CD14-positive monocyte (primary cell): ENCODE data around the gene LRRC4C. TPM values are rescaled to one million over a fixed set of nuclear protein-coding genes. Genes with fewer than 3 reads are reported as not detected.

Experiments
- DNase-seq, 3 donors: peaks; one replicate each; pipeline ENCODE4 v3.0.0-alpha.2; 2011 to 2022
- H2AFZ ChIP-seq: 2 replicates; pipeline ENCODE4 v1.6.0; 2012; ENCODE audit warnings: mild to moderate bottlenecking, low read depth, low read length, inconsistent platforms; ENCODE audit not compliant: insufficient read depth, poor library complexity, severe bottlenecking
- H3K27ac ChIP-seq, 2 donors: 1 replicate in 1 of 2; 2 replicates in 1 of 2; pipeline ENCODE4 v1.5.1; 2012 to 2013; ENCODE audit warnings: low read length in 2 of 2, control low read depth in 1 of 2, inconsistent platforms in 1 of 2, low read depth in 1 of 2, mild to moderate bottlenecking in 1 of 2
- H3K27me3 ChIP-seq, 2 donors: one replicate each; pipeline versions ENCODE4 v1.6.0 to v1.6.1; 2011 to 2013; ENCODE audit warnings: low read length in 2 of 2; ENCODE audit not compliant: control insufficient read depth in 2 of 2, insufficient read depth in 2 of 2
- H3K36me3 ChIP-seq, 2 donors: replicated peaks in 1 of 2; 1 replicate in 1 of 2; 2 replicates in 1 of 2; pipeline versions ENCODE4 v1.5.1 to v1.6.1; 2012 to 2013; ENCODE audit warnings: low read length in 2 of 2, control low read depth in 1 of 2, inconsistent platforms in 1 of 2, mild to moderate bottlenecking in 1 of 2; ENCODE audit not compliant: insufficient read depth in 2 of 2, control insufficient read depth in 1 of 2
- H3K4me1 ChIP-seq, 2 donors: 1 replicate in 1 of 2; 2 replicates in 1 of 2; pipeline versions ENCODE4 v1.5.1 to v1.6.1; 2012 to 2013; ENCODE audit warnings: low read length in 2 of 2, control low read depth in 1 of 2, inconsistent platforms in 1 of 2, mild to moderate bottlenecking in 1 of 2, moderate library complexity in 1 of 2; ENCODE audit not compliant: insufficient read depth in 2 of 2, control insufficient read depth in 1 of 2
- H3K4me2 ChIP-seq: replicated peaks from 2 replicates; pipeline ENCODE3; 2012; ENCODE audit warnings: low read length, moderate library complexity, mild to moderate bottlenecking; ENCODE audit not compliant: poor library complexity, severe bottlenecking; ENCODE audit errors: extremely low read depth
- H3K4me3 ChIP-seq, 3 experiments: fragments of 200-600 bp in 1 of 3; sonication (generic) in 1 of 3; replicated peaks in 1 of 3; 1 replicate in 2 of 3; 2 replicates in 1 of 3; pipeline ENCODE4 v1.5.1; 2011 to 2013; ENCODE audit warnings: low read length in 3 of 3, mild to moderate bottlenecking in 3 of 3, control low read depth in 2 of 3, low read depth in 2 of 3, inconsistent platforms in 1 of 3, moderate library complexity in 1 of 3
- H3K79me2 ChIP-seq: 2 replicates; pipeline ENCODE4 v1.6.0; 2012; ENCODE audit warnings: mild to moderate bottlenecking, control low read depth, inconsistent platforms, low read length, moderate library complexity; ENCODE audit not compliant: insufficient read depth
- H3K9ac ChIP-seq: 2 replicates; pipeline ENCODE4 v1.6.0; 2017; ENCODE audit warnings: low read length, mild to moderate bottlenecking; ENCODE audit not compliant: insufficient read depth, poor library complexity, severe bottlenecking
- H3K9me3 ChIP-seq, 2 donors: replicated peaks in 1 of 2; 1 replicate in 1 of 2; 2 replicates in 1 of 2; pipeline versions ENCODE4 v1.5.1 to v1.6.1; 2012 to 2013; ENCODE audit warnings: low read length in 2 of 2, control low read depth in 1 of 2; ENCODE audit not compliant: control insufficient read depth in 1 of 2, insufficient read depth in 1 of 2
- H4K20me1 ChIP-seq: 2 replicates; pipeline ENCODE4 v1.6.0; 2012; ENCODE audit warnings: mild to moderate bottlenecking, low read length, control low read depth, moderate library complexity; ENCODE audit not compliant: insufficient read depth
- H3K27ac Mint-ChIP-seq, 7 donors: one replicate each; pipeline ENCODE4 v1.8.0; 2020; ENCODE audit warnings: mild to moderate bottlenecking in 7 of 7, mixed read lengths in 7 of 7, moderate library complexity in 6 of 7, inconsistent platforms in 2 of 7
- H3K27me3 Mint-ChIP-seq, 3 donors: one replicate each; pipeline ENCODE4 v1.8.0; 2021 to 2022; ENCODE audit warnings: low read depth in 3 of 3, mild to moderate bottlenecking in 3 of 3, mixed read lengths in 3 of 3, moderate library complexity in 3 of 3, inconsistent platforms in 1 of 3
- H3K36me3 Mint-ChIP-seq, 2 donors: one replicate each; pipeline ENCODE4 v1.8.0; 2020; ENCODE audit warnings: mixed read lengths in 2 of 2, inconsistent platforms in 1 of 2, mild to moderate bottlenecking in 1 of 2
- H3K4me1 Mint-ChIP-seq: one replicate; pipeline ENCODE4 v1.8.0; 2020; ENCODE audit warnings: mild to moderate bottlenecking, mixed read lengths
- H3K4me3 Mint-ChIP-seq, 2 donors: one replicate each; pipeline ENCODE4 v1.8.0; 2020; ENCODE audit warnings: mild to moderate bottlenecking in 2 of 2, mixed read lengths in 2 of 2, moderate library complexity in 1 of 2
- H3K9me3 Mint-ChIP-seq, 7 donors: one replicate each; pipeline ENCODE4 v1.8.0; 2020 to 2022; ENCODE audit warnings: mixed read lengths in 7 of 7, mild to moderate bottlenecking in 6 of 7, moderate library complexity in 6 of 7, inconsistent platforms in 2 of 7
- WGBS: methylation state at CpG from one replicate; pipeline ENCODE4 v1.1.5; 2013; ENCODE audit warnings: missing lambda C conversion rate; ENCODE audit not compliant: insufficient coverage; 5-methylcytosine and 5-hydroxymethylcytosine counted together
- intact Hi-C, 2 donors: fragments of 100-400 bp; cut with micrococcal nuclease; formaldehyde crosslinking; loops; one replicate each; pipeline versions ENCODE4 v1.15.0 to v1.15.1; 2023
- polyA plus RNA-seq, 3 donors: library from polyadenylated mRNA; depleted of rRNA in 1 of 3; unstranded in 2 of 3; stranded (reverse) in 1 of 3; fragments of 300-500 nt in 2 of 3; fragments of >200 nt in 1 of 3; fragmentation: Illumina TruSeq in 2 of 3; gene quantifications; 1 replicate in 2 of 3; 2 replicates in 1 of 3; pipeline ENCODE4 v1.2.3, GENCODE V29; 2012 to 2021
- TF ChIP-seq, protein P1 (sequence below): fragments of 200-600 bp; IDR thresholded peaks from one replicate; pipeline ENCODE4 v1.8.0; 2022; ENCODE audit warnings: antibody characterized with exemption, mild to moderate bottlenecking

The LRRC4C gene
- polyA plus RNA-seq, 3 donors: not detected

- Mint-ChIP-seq H3K27ac (no peak overlapping the region), H3K4me3 (no peak overlapping the region), H3K9me3 (peaks cover 0 to 5% (median 0%) of the 10 kb centered on the region in 7 donors), H3K27me3 (no peaks in the 10 kb centered on the region), H3K36me3 (no peaks in the 10 kb centered on the region), H3K4me1 (no peaks in the 10 kb centered on the region)
- Histone ChIP-seq H3K27me3 (no peaks in the 10 kb centered on the region), H3K9ac (no peak overlapping the region), H3K4me3 (no peak overlapping the region), H3K79me2 (no peaks in the 10 kb centered on the region), H3K9me3 (no peaks in the 10 kb centered on the region), H3K27ac (no peak overlapping the region), H4K20me1 (no peaks in the 10 kb centered on the region), H2AFZ (no peak overlapping the region), H3K36me3 (no peaks in the 10 kb centered on the region), H3K4me1 (no peaks in the 10 kb centered on the region), H3K4me2 (no peak overlapping the region)
- DNase-seq: no peak
- TF ChIP-seq, protein P1, sequence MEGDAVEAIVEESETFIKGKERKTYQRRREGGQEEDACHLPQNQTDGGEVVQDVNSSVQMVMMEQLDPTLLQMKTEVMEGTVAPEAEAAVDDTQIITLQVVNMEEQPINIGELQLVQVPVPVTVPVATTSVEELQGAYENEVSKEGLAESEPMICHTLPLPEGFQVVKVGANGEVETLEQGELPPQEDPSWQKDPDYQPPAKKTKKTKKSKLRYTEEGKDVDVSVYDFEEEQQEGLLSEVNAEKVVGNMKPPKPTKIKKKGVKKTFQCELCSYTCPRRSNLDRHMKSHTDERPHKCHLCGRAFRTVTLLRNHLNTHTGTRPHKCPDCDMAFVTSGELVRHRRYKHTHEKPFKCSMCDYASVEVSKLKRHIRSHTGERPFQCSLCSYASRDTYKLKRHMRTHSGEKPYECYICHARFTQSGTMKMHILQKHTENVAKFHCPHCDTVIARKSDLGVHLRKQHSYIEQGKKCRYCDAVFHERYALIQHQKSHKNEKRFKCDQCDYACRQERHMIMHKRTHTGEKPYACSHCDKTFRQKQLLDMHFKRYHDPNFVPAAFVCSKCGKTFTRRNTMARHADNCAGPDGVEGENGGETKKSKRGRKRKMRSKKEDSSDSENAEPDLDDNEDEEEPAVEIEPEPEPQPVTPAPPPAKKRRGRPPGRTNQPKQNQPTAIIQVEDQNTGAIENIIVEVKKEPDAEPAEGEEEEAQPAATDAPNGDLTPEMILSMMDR: no peak
- WGBS: no CpG with 5 or more reads among the region's 5 CpGs
- intact Hi-C loops: no loop called here
These were observed 1188.1 kb downstream of the LRRC4C start for GRCh38 chr11:40271361-40271760.

- Histone ChIP-seq H4K20me1 (no peaks in the 10 kb centered on the region), H3K79me2 (no peaks in the 10 kb centered on the region), H3K27ac (no peak overlapping the region), H3K4me1 (no peaks in the 10 kb centered on the region), H3K9me3 (no peaks in the 10 kb centered on the region), H2AFZ (no peak overlapping the region), H3K4me3 (no peak overlapping the region), H3K36me3 (no peaks in the 10 kb centered on the region), H3K4me2 (no peak overlapping the region), H3K9ac (no peak overlapping the region), H3K27me3 (no peaks in the 10 kb centered on the region)
- TF ChIP-seq, protein P1: no peak
- 100% methylated on average over 1 of the region's 2 CpGs for WGBS
- no peaks in the 10 kb centered on the region for H3K27me3 Mint-ChIP-seq
- no peak for DNase-seq
- no peak overlapping the region for H3K4me3 Mint-ChIP-seq
- no peaks in the 10 kb centered on the region for H3K36me3 Mint-ChIP-seq
- no peak overlapping the region for H3K27ac Mint-ChIP-seq
- intact Hi-C loops: no loop called here
- H3K4me1 Mint-ChIP-seq: no peaks in the 10 kb centered on the region
- peaks cover 0 to 8% (median 0%) of the 10 kb centered on the region in 7 donors for H3K9me3 Mint-ChIP-seq
These were observed 1189.6 kb downstream of the LRRC4C start for GRCh38 chr11:40269865-40270264.
